HG03135 (cell line): ENCODE measurements around the gene SCN4A.
"Not testable (repeated sequence)": the region's sequence is repeated elsewhere in the genome, so short reads cannot be mapped to it uniquely, and the experiment has no call there.

Source experiments
- ATAC-seq: cut with Tn5 transposase; IDR thresholded peaks from one replicate; pipeline ENCODE4 v1.9.1; 2021; ENCODE audit warnings: mild to moderate bottlenecking, moderate library complexity; ENCODE audit not compliant: unreplicated experiment

The SCN4A gene

DNA sequence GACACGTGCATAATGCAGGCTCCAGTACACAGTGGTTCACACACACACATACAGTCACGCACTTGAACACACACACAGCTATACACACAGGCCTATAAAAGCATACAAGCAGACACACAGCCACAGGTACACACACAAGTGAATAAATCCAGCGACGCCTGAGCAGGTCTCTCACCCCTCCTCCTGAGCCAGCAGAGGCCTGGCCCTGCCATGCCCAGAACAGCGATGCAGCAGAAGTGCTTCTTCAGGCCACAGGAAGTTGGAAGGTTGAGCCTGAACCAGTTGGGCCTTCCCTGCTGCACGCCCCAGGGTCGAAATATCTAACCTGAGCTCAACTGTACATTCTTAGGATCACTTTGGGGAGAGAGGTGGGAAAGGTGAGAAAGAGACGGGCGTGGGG is 33.3 kb downstream of the SCN4A start:
- no peak for ATAC-seq

DNA sequence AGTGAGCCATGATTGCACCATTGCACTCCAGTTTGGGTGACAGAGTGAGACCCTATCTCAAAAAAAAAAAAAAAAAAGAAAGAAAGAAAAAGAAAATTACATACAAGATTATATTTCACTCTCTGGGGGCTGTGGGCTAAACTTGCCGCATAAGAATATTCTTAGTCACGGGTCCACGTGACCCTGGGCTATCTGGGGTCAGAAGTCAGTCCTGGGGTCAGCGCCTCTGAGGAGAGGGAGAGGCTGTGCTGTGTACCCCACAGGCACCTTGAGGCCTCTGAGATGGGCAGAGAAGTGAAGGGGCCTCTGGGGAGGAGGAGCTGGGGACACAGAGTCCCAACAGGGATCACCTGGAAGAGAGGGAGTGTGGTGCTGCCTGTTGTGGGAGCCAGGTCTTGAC is 34.8 kb downstream of the SCN4A start:
- ATAC-seq, result no peak

DNA sequence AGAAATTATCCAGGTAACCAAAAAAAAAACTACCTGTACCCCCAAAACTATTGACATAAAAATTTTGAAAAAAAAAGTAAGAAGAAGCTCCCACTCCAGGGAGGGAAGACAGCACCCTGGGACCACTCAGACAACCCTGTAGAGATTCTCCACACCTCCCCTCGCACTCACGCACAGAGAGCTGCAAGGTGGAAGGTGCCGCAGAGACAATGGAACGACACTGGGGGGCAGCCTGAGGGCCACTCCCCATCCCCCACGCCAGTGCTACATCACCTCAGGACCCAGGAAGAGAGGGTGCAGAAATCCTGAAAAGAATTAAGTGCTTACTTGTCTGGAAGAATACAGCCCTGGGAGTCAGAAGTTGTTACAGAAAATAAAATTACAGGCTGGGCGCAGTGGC is 35.4 kb downstream of the SCN4A start:
- ATAC-seq, result no peak

DNA sequence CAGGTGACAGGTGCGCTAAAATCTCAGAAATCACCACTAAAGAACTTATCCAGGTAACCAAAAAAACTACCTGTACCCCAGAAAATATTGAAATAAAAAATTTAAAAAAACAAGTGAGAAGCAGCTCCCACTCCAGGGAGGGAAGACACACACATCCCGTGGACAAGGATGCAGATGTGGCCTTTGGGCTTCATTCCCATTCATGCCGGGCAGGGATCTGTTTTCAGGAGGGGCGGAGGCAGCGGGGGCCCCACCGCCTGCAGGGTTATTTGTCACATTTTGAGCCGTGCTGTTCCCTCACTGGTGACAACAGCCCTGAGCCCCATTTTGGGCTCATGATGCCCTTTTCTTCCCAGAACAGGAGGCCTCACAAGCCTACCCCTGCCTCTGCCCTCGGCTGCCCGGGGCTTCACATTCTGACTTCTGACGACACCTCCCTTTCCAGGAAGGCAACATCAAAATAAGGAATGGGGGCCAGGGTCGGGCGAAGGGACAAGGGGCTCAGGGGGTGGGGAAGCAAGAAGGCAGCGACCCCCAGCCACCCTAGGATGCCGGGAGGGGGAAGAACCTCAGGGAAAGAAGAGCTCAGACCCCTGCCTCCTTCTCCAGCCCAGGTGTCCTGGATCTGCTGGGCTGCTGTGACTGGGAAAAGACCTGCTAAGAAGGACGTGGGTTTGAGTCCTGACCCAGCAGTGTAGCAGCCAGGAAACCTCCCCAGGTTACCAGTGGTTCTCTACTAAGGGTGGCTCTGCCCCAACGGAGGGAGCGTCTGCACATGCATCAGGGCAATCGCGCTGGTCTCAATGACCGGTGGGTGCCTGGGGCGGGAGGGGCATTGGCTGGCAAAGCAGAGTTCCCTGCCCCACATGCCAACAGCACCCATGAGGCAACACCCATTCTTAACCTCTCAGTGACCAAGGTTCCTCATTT is 38.3 kb downstream of the SCN4A start:
- no peak for ATAC-seq

DNA sequence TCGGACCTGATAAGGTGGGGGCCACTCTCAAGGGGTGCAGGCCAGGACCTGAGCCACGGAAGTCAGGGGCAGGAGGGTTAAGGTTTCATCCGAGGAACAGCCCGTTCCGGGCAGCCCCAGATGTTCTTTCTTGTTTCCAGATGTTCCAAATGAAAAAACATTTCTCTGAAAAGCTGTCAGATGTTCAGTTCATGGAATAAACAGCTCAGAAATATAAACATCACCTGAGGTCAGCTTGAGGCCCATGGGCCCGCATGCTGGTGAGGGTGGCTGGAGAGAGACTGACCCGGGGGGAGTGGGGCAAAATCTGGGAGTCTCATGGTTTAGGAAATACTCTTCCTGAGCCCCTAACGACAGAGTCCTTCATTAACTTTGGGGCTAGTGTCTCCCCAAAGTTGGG is 39.1 kb downstream of the SCN4A start:
- ATAC-seq, result no peak

DNA sequence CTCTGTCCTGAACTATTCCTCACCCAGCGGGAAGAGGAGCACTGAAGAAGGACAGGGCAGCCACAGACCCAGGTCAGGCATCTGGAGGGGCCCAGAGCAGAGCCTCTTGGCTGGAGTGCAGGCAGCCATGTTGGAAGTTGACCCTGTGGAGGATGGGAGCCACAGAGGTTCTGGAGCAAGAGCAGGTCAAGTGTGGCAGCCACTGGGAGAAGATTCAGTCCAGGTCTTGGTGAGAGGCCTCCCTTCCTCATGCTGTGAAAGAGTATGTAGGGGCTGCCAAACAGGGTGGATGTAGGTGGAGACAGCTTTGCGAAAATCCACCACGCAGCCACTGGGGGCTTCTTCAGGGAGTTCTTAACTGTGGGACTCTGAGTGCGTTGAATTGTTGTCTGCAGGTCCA is 40.0 kb downstream of the SCN4A start:
- no peak for ATAC-seq

DNA sequence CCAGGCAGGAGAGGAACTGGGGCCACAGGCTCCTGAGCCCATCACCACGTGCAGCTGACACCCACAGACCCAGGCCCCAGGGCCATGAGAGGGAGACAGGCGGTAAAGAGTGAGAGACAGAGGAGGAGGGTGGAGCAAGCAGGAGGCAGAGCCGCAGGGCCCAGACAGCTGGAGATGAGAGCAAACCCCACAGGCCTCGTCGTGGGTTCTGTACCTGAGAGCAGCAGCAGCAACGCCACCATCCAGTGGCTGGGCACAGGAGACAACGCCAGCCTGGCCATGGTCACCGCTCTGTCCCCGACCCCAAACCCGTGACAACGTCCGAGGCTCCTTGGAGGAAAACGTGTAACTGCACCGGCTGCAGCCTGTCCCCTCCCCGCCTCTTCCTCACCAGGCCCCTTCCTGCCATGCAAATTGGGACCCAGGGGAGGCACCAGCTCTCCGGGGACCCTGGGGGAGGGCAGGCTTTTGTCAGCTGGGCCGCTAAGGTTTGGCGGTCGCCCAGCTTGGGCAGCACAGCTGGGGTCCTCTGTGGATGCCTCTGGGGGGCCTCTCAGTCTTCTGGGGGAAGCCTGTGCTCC is 40.6 kb downstream of the SCN4A start, which contains the start of gene CD79B:
TSS of gene CD79B (minus strand) at position 351 of the 581 bp plus-strand sequence. CDS start at position 281, 70 bp downstream.
- ATAC-seq, result peak; percentile 80

DNA sequence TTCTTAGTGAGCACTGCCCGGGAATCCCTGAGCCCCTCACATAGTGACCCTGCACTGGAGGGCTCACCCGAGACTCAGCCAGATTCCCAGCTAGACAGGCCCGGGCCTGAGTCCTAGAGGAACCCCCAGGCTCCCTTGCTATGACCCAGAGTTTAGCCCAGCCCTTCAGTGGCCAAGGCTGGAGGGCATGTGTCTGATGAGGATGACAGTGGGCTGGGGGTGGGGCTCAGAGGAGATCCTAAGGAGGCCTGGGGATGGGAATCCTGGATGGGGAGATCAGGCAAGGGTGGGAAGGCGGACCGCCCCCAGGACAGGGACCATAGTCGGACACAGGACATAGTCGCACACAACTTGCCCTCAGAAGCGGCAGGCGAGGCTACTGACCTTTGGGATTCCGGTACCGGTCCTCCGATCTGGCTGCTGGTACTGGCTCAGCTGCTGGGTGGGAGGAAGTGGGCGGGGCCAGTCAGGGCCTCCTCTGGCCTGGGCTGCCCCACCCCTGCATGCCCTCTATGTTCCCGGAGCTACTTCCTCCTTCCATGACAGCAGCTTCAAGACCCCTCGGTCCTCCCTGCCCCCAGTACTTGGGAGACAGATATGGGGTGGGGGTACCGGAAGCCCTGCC is 41.7 kb downstream of the SCN4A start:
- ATAC-seq, result no peak

DNA sequence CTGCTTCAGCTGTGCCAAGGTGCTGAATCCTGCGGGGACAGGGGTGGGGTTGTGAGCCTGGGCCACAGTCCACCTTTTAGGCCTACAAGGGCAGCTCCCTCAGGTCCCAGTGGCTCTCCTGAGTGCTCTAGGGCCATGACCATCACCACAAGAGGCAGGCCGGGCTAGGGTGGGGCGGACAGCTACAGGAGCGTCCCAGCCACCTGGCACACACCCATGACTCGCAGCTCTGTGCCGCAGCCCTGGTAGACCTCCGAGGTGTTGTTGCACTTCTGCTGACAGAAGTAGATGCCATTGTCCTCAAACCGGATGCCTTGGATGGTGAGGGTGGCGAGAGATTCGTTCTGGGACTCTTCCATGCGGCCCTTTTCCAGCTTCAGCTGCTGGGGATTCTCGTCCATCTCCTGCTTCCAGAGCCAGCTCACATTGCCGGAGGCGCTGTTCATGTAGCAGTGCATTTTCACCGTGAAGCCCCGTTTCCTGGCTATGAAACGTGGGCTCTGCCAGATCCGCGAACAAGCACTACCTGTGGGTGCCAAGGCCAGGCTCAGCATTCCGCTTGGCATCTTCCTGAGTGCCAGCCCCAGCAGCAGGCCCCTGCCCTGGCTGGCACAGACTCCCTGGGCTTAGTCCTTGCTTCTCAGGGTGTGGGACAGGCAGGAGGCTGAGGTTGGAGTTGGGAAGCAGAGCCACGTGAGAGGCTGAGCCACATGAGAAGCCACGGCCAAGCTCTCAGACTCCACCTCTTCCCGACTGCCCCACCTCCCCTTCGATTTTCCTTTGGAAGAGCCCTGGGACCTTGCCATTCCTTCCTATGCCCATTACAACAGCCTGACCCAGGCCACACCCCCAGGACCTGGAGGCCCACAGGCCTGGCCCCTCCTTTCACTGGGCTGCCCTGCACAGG is 42.6 kb downstream of the SCN4A start:
- ATAC-seq, result no peak

DNA sequence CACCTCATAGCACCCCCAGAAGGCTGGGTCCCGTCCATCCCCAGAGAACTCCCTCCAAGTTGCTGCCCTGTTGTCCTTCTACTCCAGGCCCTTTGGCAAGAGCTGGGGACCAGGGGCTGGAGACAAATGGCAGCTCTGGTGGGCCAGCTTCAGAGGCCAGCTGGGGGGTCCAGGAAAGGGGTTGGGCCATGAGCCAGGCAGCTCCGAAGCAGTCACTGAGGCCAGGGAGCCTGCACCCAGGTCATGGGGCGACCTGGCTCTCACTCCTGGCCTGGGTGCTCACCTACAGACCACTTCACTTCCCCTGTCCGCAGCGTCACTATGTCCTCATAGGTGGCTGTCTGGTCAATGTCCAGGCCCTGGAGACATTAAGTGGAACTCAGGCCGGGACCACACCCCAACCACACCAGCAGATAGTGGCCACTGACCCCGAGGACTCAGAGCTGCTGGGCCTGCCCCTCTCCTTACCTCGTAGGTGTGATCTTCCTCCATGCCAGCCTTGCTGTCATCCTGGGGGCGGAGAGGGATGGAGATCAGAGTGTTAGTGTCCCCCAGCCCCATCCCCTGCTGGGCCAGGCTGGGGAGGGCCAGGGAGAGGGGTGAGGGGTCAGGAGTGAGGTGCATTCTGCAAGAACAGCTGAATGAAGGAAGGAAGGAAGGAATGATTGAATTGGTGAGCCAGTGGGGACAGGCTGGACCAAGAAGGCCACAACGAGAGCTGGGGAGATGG is 43.6 kb downstream of the SCN4A start:
- no peak for ATAC-seq

DNA sequence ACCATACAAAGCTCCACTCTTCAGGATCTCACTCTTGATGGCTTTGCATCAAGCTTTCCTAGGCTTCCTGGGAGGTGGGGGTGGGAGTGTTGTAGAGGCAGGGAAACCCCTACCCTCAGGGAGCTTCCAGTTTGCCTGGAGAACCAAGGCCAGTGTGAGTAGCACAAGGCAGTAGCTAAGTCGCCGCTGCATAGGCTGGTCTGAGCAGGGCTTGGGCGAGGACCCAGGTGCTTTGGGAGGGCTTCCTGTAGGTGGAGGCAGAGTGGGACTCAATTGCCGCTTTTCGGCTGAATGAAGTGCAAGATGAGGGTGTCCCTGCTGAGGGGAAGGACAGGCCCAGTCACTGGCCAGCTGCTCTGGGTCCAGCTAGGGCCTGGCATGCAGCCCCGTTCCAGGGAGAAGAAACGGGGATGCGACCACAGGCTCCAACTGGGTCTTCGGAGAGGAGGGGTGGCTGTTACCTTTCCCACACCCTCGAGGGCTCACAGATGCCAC is 44.5 kb downstream of the SCN4A start:
- no peak for ATAC-seq

DNA sequence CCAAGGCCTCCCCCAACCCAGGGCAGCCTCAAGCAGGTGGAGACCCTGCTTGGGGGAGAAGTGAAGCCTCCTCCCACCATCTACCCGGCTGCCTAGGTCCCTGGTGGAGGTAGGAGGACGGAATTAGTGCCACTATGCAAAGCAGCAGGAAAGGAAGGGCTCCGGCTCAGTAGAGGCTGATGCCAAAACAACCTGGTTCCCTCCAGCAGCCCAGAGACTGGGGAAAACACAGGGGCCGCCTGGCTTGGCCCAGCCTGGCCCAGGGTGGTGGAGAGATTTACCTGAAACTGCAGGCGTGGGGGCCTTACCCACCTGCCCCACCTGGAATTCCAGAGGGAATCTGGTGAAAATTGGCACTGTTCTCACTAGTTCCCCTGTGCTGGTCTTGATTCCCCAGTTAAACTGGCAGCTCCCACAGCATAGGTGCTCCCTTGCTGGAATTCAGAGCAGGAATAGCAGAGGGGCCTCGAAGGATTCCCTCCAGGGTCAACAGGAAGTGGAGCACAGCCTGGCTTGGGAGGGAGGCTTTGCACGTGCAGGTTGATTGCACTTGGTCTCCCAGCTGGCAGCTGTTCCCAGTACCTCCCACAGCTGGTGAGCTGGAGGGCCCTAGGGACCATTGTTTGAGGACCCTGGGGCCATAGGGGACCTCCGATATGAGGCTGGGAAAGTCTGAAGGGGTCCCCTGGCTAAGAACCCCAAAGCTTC is 45.1 kb downstream of the SCN4A start:
- no peak for ATAC-seq

DNA sequence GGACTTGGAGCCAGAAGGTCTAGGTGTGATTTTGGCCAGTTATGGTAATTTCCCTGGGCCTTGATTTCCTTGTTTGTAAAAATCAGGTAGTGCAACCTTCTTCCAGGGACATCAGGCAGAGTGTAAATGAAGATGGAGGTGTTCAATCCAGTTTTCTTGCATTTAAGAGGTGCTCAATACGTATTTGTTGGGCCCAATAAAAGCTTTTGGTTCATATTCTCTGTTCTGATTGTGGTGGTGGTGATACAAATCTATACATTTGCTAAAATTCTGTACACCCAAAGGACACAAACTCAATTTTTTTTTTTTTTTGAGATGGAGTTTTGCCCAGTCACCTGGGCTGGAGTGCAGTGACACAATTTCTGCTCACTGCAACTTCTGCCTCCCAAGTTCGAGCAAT is 46.6 kb downstream of the SCN4A start:
- no peak for ATAC-seq

DNA sequence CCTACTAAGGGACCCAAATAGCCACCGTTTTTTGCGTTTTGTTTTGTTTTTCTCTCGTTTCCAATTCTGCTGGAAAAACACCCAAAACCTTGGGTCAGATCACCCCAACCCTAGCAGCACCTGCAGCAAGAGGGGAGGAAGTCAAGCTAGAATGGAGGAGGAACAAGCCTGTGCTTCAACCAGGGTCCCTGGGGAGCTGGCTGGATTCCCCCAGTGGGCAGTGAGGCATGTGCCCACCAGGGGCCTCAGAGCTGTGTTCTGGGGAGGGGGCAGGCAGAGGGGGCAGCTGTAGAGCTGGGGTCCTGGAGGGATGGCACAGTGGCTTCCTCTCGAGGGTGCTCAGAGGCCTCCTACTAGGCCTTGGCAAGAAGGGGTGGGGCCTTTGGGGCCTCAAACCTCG is 47.1 kb downstream of the SCN4A start:
- no peak for ATAC-seq

DNA sequence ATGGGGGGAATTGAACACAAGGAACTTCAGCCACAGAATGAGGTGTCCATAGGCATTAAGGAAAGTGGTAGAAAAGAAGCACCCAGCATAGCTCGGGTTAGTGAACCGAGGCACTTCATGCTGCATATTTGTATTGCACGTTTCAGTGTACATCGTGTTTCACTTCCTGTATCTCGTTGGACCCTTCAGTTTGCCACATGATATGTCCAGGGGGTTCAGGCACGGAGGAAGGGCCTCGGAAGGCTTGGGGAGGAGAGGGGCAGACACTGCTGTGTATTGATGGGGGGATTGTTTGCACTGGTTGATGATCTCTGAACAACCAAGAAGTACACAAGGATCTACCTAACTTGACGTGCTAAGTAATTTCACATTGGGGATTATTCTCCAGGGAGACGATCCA is 50.3 kb downstream of the SCN4A start:
- not testable (repeated sequence) for ATAC-seq

DNA sequence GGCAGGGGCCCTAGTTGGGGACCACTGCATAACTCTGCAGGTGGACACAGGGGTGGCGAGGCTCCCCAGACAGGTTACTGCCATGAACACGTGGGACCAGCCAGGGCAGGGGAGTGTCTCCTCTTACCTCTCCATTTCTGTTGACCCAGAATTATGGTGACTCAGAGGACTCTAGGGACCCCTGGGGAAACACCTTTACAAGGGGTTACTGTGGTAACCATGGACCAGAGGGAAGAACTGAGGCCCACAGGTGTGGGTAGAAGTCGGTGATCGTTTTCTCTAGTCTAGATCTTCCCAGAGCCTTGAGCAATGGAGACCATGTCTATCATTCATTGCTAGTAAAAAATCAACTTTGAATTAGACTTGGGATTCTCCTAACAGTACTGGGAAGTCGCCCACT is 51.9 kb downstream of the SCN4A start:
- not testable (repeated sequence) for ATAC-seq

DNA sequence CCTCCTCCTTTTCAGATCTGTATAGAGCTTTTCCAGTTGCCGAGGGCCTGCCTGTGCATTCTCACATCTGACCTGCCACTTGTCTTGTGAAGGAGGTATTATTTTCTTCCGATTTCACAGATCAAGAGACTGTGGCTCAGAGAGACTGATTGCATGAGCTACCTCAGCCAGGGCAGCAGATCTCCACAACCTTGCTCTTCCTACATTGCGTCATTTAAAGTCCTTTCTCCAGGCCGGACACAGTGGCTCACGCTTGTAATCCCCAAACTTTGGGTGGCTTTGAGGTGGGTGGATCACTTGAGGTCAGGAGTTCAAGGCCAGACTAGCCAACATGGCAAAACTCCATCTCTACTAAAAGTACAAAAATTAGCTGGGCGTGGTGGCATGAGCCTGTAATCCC is 52.7 kb downstream of the SCN4A start:
- ATAC-seq, result not testable (repeated sequence)

DNA sequence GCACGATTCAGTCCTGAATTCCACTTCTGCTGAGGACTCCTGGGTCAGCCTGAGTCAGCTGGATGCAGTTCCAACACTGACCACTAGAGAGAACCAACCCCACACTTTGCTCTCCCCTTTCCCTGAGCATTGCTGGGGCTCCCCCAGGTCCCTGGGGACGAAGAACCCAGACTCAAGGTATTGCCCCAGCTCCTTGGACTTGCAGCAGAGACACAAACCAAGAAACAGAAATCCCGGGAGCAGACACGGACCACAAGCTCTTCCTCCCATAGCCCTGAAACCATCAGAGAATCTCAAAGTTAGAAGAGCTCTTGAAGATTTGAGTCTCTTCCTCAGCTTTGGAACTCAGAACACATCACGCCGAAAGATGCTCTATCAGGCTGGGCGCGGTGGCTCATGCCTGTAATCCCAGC is 53.4 kb downstream of the SCN4A start:
- ATAC-seq, result no peak

DNA sequence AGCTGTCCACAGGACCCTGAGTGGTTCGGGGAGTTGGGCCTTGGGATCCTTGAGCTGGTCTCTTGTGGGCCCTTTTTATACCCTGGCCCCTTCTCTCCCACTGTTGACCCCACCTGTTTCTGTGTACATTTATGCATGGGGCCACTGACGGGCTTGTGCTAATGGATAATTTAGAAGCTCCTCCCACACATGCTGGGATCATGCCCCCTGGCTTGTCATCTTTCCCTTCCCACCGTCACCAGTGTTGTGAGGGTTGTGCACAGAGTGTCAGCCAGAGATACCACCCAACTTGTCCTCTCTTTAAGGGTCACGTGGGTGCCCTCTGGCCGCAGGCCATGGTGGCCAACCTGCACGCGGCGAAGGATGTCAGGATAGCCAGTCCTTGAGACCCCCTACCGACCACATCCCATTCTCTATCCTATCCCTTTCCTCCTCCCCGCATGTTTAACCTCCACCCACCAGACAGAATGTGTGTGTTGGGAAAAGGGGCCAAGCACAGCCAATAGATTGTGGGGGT is 53.9 kb downstream of the SCN4A start, which contains the start of gene GH1:
TSS of gene GH1 (minus strand) at position 51 of the 517 bp plus-strand sequence. CDS start 63 bp downstream, outside the sequence.
- ATAC-seq, result not testable (repeated sequence)
